Globus pallidus (tissue), 1 donor: ENCODE data around the gene MIOX.
"Not testable (repeated sequence)": the region's sequence is repeated elsewhere in the genome, so short reads cannot be mapped to it uniquely, and the experiment has no call there.

ENCODE experiments used
- DNase-seq: peaks from one replicate; pipeline ENCODE4 v3.0.0-alpha.2; 2015; ENCODE audit warnings: low spot score

MIOX gene

DNA sequence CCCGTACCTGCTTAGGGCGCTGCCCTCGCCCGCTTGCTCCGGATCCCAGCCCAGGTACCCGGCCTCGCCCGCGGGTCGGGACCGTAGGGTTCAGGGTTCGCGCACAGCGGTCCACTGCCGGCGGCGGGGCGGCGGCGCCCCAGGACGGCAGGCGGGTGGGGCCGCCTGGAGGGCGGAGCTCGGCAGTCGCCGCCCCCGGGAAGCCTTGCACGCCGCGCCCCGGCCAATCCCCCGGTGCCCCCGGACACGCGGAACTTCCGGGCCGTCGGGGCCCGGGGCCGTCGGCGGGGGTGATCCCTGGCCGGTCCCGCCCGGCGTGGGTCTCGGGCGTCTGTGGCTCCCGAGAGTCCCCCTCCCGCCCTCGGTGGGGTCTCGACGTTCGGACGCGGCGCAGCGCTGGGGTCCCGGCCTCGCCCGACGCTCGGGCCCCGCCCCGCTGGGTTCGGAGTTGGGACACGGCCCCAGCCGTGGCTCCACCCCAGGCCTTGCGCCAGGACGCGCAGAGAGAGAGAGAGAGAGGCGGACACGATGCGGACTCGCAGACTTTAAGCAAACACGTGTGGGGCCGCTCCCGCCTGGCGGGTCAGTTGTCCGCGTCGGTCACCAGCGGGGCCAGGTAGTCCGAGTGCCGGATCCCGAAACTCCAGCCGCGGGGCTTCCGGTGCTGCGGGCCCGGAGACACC, 43.4 kb downstream of the MIOX start, which contains the start of gene TYMP:
TYMP (minus strand) TSS at position 116 of the 683 bp plus-strand sequence. CDS start 303 bp downstream, outside the sequence.
- no peak for DNase-seq

DNA sequence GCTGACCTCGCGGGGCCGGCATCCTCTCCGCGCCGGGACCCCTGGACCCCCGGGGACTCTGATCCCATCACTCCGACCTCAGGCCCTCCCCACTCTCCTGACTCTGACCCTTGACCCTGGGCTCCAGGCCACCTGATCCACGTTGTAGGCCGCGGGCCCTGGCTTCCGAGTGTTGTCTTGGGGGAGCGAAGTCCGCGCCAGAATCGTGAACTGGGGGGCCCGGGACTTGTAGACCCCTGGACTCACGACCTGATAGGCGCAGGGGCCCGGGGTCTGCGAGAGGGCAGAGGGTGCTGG, 43.9 kb downstream of the MIOX start:
- no peak for DNase-seq

DNA sequence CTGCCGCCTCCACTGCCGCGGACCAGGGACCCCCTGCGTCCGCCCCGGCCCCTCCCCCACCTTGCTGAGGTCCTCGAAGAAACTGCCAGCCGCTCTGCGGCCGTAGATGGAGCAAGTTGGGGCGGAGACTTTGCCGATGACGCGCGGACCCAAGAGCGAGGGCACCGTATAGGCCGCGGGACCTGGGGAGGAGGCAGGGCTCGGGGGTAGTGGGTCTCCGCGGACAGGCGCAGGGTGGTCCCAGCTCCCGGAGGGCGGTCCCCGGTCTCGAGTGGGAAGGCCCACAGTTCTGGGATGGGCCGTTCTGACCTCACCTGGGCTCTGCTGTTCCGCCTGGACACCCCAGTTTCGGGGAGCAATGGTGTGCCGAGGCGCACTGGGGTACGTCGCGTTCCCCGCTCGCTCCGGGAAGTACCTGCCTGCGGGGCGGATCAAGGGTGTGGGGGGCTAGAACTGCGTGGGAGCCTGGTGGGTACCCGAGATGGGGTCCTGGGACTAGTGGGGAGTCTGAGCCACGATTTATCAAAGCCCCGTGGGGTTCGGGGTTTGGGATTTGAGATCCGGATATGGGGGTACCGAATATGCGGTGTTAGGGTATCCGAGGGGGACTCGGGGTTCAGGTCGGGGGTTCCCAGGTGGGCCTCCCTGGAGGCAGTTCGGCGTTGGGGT, 44.4 kb downstream of the MIOX start:
- peak; percentile 43 for DNase-seq

DNA sequence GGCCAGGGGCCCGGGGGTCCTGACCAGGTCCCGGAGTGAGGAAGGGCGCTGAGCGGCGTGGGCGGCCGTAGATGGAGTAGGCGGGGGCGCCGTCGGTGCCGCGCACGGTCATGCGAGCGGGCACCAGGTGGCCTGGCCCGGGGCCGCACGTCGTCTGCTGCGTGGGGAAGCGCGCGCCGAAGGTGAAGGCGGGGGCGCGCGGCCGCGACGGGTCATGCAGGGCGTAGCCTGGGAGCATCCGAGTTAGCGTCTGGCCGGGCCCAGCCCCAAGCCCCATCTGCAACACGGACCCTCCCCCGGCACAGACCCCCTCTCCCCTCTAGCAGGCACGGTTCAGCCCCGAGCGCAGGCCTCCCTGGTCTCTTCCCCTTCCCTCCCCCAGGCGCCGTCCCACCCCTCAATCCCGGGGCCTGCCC, 44.9 kb downstream of the MIOX start:
- no peak for DNase-seq

DNA sequence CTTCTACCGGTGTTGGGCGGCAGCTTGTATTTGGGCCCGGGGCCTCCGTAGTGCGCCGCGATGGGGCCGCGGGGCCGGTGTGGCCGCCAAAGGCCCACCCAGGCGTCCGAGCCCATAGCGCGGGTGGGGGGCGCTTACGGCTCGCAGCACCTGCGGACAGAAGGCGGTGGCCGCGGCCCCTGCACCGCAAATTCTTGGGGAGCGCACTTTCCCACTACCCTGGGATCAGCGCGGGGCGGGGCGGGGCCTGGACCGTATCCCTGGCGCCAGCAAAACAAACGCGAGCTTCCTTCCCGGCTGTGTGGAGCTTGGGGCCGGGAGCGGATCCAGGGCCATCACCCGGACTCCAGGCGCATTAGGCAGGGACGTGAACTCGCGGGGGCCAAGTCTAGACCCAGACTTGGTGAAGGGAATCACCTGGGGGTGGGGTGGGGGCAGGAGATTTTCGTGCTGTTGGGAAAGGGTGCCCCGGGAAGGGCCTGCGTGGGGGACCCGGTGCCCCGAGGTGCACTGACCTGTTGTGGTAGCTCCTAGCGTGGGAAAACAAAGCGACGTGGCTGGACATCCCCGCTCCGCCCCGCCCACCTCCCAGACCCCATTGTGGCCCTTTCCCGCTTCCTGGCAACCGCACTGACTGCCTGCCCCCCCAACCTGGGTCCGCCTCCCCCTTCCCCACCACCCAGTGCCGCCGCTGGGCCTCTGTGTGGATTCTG, 45.5 kb downstream of the MIOX start:
- DNase-seq = no peak

DNA sequence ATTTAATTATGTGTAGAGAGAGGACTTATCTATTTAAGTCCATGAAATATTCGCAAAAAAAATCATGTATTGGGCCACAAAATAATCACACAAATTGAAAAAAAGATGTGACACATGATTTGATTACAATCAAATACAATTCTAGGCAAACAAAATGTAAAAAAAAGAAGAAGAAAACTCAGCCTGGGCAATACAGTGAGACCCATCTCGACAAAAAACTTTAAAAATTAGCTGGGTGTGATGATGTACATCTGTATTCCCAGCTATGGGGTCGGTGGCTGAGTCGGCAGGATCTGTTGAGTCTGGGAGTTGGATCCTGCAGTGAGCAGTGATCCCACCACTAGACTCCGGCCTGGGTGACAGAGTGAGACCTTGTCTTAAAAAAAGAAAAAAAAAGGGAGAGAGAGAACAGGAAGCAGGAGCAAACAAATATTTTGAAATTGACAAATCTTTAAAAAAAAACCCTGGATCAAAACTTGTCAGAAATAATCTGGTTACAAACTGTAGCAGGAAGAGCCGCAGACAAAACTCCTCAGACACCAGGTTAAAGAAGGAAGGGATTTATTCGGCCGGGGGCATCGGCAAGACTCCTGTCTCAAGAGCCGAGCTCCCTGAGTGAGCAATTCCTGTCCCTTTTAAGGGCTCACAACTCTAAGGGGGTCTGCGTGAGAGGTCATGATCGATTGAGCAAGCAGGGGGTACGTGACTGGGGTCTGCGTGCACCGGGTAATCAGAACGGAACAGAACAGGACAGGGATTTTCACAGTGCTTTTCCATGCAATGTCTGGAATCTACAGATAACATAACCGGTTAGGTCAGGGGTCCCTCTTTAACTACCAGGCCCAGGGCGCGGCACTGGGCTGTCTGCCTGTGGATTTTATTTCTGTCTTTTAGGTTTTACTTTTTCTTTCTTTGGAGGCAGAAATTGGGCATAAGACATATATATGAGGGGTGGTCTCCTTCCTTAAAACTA, 46.5 kb downstream of the MIOX start:
- DNase-seq = no peak

DNA sequence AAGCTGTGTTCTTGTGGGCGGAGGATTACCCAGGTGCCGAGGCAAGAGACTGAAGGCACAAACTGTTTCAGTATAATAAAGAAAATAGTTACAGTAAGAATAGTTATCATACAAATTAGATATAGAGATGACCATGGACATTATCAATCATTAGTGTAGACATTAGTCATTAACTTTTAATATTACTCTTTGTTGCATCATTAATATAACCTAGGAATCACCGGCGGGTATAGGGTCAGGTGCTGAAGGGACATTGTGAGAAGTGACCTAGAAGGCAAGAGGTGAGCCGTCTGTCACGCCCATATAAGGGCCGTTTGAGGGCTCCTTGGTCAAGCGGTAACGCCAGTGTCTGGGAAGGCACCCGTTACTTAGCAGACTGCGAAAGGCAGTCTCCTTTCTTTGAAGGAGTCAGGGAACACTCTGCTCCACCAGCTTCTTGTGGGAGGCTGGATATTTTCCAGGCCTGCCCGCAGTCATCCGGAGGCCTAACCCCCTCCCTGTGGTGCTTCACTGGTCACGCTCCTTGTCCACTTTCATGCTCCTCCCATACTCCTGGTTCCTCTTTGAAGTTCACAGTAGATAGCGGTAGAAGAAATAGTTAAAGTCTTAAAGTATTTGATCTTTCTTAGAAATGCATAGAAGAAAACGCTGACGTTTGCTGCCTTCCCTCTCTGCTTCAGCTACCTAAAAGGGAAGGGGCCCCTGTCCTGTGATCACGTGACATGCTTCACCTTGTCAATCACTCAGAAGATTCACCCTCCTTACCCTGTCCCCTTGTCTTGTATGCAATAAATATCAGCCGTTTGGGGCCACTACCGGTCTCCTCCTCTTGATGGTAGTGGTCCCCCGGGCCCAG, 47.4 kb downstream of the MIOX start:
- DNase-seq = not testable (repeated sequence)

DNA sequence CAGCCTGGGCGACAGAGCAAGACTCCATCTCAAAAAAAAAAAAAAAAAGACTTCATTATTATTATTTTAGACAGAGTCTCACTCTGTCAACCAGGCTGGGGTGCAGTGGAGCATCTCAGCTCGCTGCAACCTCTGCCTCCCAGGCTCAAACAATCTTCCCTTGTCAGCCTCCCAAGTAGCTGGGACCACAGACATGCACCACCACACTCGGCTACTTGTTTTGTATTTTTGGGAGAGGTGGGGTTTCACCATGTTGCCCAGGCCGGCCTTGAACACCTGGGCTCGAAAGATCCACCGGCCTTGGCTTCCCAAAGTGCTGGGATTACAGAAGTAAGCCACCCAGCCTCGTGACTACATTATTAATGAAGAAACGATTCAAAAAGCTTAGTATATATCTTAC, 48.5 kb downstream of the MIOX start:
- no peak for DNase-seq

DNA sequence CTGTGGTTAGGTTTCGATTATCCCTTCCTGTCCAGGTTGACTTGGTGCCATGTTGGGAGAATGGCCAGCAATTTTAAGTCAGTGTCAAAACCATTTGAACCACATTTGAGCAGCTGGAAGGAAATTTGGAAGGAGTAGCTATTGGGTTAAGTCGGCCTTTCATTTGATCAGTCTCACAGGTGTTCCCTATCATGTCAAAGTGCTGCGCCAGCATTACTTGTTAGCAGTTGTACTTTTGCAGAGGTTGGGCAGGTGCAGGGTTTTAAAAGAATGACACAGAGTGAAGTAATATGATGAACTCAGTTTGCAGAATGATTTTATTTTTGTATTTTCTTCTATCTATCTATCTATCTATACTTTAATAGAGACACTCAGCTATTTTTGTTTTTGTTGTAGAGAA, 49.6 kb downstream of the MIOX start:
- DNase-seq = no peak

DNA sequence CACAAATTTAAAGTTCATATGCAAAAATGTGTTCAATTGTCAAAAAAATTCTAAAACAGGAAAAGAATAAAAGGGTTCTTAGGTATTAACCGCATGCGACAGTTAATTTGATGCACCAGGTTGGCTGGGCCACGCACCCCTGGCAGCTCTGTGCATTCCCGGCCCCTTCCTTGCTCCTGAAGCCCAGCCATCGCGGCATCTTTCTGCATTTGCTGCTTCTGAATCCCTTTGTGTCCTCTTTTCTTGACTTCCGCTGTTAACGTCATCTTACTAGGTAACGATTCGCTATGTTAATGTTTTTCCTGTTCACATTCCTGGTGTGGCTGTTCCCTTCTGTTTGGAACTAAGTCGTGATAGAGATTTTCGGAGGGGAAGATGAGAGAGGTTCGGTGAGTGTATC, 51.1 kb downstream of the MIOX start:
- DNase-seq = no peak
